ENCODE data around the gene MAPK14. TPM values are rescaled to one million over a fixed set of nuclear protein-coding genes. Genes with fewer than 3 reads are reported as not detected.

The MAPK14 gene
- total and polyA plus RNA-seq, 2 of the 4 experiments (the other 2 are of a cell fraction), result 28.4 to 74.4 TPM

DNA sequence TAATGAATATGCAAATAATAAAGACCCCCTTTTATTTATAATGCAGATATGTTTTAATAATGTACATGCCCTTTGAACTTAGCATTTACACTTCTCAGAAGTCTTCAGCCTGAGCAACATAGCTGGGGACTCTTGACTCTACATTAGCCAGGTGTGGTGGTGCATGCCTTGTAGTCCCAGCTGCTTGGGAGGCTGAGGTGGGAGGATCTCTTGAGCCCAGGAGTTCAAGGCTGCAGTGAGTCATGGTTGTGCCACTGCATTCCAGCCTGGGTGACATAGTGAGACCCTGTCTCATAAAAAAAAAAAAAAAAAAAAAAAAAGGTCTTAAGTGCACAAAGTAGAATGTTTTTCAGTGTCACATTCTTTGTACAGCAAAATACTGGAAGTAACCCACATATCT is 85.4 kb downstream of the MAPK14 start:
- Histone ChIP-seq H2BK5ac (ENCODE audit: low read depth, low read length, poor library complexity, severe bottlenecking) (no peak overlapping the region), H3K56ac (ENCODE audit: extremely low read depth, insufficient read depth, low read length) (no peak overlapping the region), H3K27ac (ENCODE audit: insufficient read depth, low read length) (no peak overlapping the region), H4K8ac (ENCODE audit: low read depth in 2 of 2, low read length in 2 of 2) (no peak overlapping the region), H3K4me3 (ENCODE audit: insufficient read depth, low read depth, low read length) (no peak overlapping the region), H3K18ac (ENCODE audit: low read depth, low read length) (no peak overlapping the region), H3K27me3 (ENCODE audit: control insufficient read depth, insufficient read depth, low read length) (no peaks in the 10 kb centered on the region), H4K5ac (ENCODE audit: low read depth, low read length) (no peak overlapping the region), H2AFZ (replicated peaks; ENCODE audit: low read length, poor library complexity) (no peak overlapping the region), H3K79me1 (ENCODE audit: low read depth in 1 of 2, low read length in 2 of 2) (peaks cover 0 to 4% of the 10 kb centered on the region in 2 experiments; a peak in 1 of 4 replicates), H3K4ac (ENCODE audit: low read depth, low read length) (no peak overlapping the region), H2BK120ac (ENCODE audit: low read depth, low read length) (no peak overlapping the region), H3K9ac (ENCODE audit: low read depth, low read length) (no peak overlapping the region), H3K9me3 (ENCODE audit: control insufficient read depth, insufficient read depth, low read length) (no peaks in the 10 kb centered on the region), H3K4me2 (ENCODE audit: low read depth, low read length) (no peak overlapping the region), H3K14ac (replicated peaks; ENCODE audit: low read depth, low read length) (no peak overlapping the region), H4K20me1 (ENCODE audit: insufficient read depth, low read length) (no peaks in the 10 kb centered on the region), H3K23ac (ENCODE audit: low read depth, low read length) (no peak overlapping the region), H2BK20ac (ENCODE audit: low read depth, low read length) (no peak overlapping the region), H3K4me1 (ENCODE audit: control insufficient read depth, insufficient read depth, low read length) (no peaks in the 10 kb centered on the region), H3K36me3 (ENCODE audit: control insufficient read depth, insufficient read depth, low read length) (peaks cover 23% of the 10 kb centered on the region), H2AK9ac (replicated peaks; ENCODE audit: low read depth, low read length, poor library complexity) (no peak overlapping the region), H2AK5ac (ENCODE audit: low read depth, low read length) (no peak overlapping the region), H4K91ac (ENCODE audit: insufficient read depth, low read depth, low read length) (no peak overlapping the region), H2BK15ac (ENCODE audit: low read depth, low read length) (no peak overlapping the region), H3K9me1 (ENCODE audit: insufficient read depth, low read length) (peaks cover 3% of the 10 kb centered on the region; the same call in 1 of the 2 replicates)
- DNase-seq, result no peak
- dilution Hi-C loops (cut with HindIII; ENCODE audit: low sequenced_read_pairs, unreplicated experiment) (no loop called here), intact Hi-C loops (cut with micrococcal nuclease) (no loop called here), in situ Hi-C loops (cut with MboI; ENCODE audit: low sequenced_read_pairs) (no loop called here)
- no peak for TF ChIP-seq SMC3 (IDR thresholded peaks at IDR 0.05; ENCODE audit: low read depth, low read length)
- no peak for TF ChIP-seq RAD21 (IDR thresholded peaks at IDR 0.05; ENCODE audit: low read length)
- TF ChIP-seq CEBPB (IDR thresholded peaks at IDR 0.05; ENCODE audit: low read depth, low read length), result no peak
- TF ChIP-seq MAFK (IDR thresholded peaks at IDR 0.05; ENCODE audit: low read depth, low read length), result no peak
- no peak for TF ChIP-seq FOS (IDR thresholded peaks at IDR 0.05; ENCODE audit: low read depth, low read length)
- TF ChIP-seq BHLHE40 (IDR thresholded peaks at IDR 0.05; ENCODE audit: low read depth, low read length), result no peak
- TF ChIP-seq CHD1 (IDR thresholded peaks at IDR 0.05; ENCODE audit: low read depth, low read length), result no peak
- TF ChIP-seq RCOR1 (IDR thresholded peaks at IDR 0.05; ENCODE audit: insufficient replicate concordance, low read length), result no peak
- TF ChIP-seq POLR2A (IDR thresholded peaks at IDR 0.05; ENCODE audit: low read depth, low read length), result no peak
- no peak for TF ChIP-seq MXI1 (IDR thresholded peaks at IDR 0.05; ENCODE audit: borderline replicate concordance, low read depth, low read length)
- no peak for TF ChIP-seq NFE2L2 (IDR thresholded peaks at IDR 0.05; ENCODE audit: low read depth, low read length)
- ATAC-seq (ENCODE audit: low read depth), result no peak
- ChIA-PET CTCF (no interaction called here), POLR2A (ENCODE audit: unreplicated experiment) (no interaction called here)
- no TSS peak for BruUV-seq (replicated peaks)
